SK-N-MC (cell line): ENCODE data around the gene TIGIT.

Experiments
- EZH2 ChIP-seq: fragments of 200-600 bp; sonication (generic); IDR thresholded peaks from one replicate; pipeline ENCODE4 v1.6.1; 2017; ENCODE audit warnings: antibody characterized with exemption
- FOXP2 ChIP-seq: optimal IDR thresholded peaks from 2 replicates; pipeline ENCODE3; 2011; ENCODE audit warnings: mild to moderate bottlenecking, moderate library complexity; ENCODE audit not compliant: insufficient read depth; ENCODE audit errors: extremely low read length, control extremely low read depth
- POLR2AphosphoS5 ChIP-seq: IDR thresholded peaks from 2 replicates; pipeline ENCODE4 v1.6.1; 2012; ENCODE audit warnings: mild to moderate bottlenecking, low read depth, low read length, borderline replicate concordance

- TF ChIP-seq EZH2 (no peak), POLR2AphosphoS5 (no peak), FOXP2 (no peak)
Measured at GRCh38 chr3:114272271-114272670, 21.6 kb upstream of the TIGIT start.
